Measurements from ENCODE around the gene HLA-E. TPM values are rescaled to one million over a fixed set of nuclear protein-coding genes. Genes with fewer than 3 reads are reported as not detected.

Gene HLA-E
- total RNA-seq = 896 TPM

DNA sequence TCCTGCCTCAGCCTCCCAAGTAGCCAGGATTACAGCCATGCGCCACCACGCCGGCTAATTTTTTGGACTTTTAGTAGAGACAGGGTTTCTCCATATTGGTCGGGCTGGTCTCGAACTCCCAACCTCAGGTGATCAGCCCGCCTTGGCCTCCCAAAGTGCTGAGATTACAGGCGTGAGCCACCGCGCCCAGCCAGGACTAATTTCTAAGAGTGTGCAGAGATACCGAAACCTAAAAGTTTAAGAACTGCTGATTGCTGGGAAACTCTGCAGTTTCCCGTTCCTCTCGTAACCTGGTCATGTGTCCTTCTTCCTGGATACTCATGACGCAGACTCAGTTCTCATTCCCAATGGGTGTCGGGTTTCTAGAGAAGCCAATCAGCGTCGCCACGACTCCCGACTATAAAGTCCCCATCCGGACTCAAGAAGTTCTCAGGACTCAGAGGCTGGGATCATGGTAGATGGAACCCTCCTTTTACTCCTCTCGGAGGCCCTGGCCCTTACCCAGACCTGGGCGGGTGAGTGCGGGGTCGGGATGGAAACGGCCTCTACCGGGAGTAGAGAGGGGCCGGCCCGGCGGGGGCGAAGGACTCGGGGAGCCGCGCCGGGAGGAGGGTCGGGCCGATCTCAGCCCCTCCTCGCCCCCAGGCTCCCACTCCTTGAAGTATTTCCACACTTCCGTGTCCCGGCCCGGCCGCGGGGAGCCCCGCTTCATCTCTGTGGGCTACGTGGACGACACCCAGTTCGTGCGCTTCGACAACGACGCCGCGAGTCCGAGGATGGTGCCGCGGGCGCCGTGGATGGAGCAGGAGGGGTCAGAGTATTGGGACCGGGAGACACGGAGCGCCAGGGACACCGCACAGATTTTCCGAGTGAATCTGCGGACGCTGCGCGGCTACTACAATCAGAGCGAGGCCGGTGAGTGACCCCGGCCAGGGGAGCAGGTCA lies at the start of gene HLA-E:
Gene HLA-E (plus strand): TSS at position 429 of the 945 bp plus-strand sequence. CDS start 23 bp downstream, at position 452.
- H3K27ac ChIP-seq = peak within 1 kb of the TSS; percentile 98 to 99
- intact Hi-C loops (cut with DNase I) = loop anchor here (2.0 to 10.0 kb wide), 6 partner anchors 27 to 425 kb away; partner anchors contain the start of genes GNL1, PRR3, TRIM26 and TUBB
- peak; percentile 90 to 99 for DNase-seq (ENCODE audit: low spot score in 2 of 2)

DNA sequence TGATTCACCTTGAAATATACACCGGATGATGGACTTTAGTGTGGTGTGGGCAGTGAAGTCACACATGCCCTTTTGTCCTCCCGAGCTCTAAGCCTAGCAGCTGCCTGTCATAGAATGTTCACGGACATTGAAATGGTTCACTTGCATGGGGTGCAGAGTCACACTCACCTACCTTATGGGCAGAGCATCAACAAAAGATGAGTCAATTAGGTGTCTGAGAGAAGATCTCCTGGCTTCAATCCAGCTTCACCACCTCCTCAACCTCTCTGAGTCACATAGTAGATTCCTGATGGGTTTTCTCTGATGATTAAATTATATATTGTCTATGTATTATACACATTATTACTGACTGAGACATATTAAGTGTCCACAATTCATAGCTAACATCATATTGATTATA lies 48.1 kb upstream of the HLA-E start:
- TF ChIP-seq, protein P1, sequence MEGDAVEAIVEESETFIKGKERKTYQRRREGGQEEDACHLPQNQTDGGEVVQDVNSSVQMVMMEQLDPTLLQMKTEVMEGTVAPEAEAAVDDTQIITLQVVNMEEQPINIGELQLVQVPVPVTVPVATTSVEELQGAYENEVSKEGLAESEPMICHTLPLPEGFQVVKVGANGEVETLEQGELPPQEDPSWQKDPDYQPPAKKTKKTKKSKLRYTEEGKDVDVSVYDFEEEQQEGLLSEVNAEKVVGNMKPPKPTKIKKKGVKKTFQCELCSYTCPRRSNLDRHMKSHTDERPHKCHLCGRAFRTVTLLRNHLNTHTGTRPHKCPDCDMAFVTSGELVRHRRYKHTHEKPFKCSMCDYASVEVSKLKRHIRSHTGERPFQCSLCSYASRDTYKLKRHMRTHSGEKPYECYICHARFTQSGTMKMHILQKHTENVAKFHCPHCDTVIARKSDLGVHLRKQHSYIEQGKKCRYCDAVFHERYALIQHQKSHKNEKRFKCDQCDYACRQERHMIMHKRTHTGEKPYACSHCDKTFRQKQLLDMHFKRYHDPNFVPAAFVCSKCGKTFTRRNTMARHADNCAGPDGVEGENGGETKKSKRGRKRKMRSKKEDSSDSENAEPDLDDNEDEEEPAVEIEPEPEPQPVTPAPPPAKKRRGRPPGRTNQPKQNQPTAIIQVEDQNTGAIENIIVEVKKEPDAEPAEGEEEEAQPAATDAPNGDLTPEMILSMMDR (IDR thresholded peaks at IDR 0.05) = no peak
- no peak for DNase-seq (ENCODE audit: low spot score in 2 of 2)
- Histone ChIP-seq H3K9me3 (no peaks in the 10 kb centered on the region), H3K27ac (no peak overlapping the region), H3K36me3 (no peaks in the 10 kb centered on the region), H3K4me1 (no peaks in the 10 kb centered on the region), H3K27me3 (peaks cover 5% of the 10 kb centered on the region), H3K4me3 (no peak overlapping the region)
- intact Hi-C loops (cut with DNase I) = no loop called here

More for the DNA sequence above, at the start of gene HLA-E:
- H3K9me3 ChIP-seq = no peaks in the 10 kb centered on the region
- H3K27me3 ChIP-seq = no peaks in the 10 kb centered on the region
- TF ChIP-seq, protein P1 (IDR thresholded peaks at IDR 0.05) = no peak
- H3K36me3 ChIP-seq = peaks cover 36 to 37% of the 10 kb centered on the region in 2 donors
- H3K4me3 ChIP-seq = peak within 1 kb of the TSS; percentile 91 to 97
- H3K4me1 ChIP-seq = peaks cover 6 to 14% of the 10 kb centered on the region in 2 donors

DNA sequence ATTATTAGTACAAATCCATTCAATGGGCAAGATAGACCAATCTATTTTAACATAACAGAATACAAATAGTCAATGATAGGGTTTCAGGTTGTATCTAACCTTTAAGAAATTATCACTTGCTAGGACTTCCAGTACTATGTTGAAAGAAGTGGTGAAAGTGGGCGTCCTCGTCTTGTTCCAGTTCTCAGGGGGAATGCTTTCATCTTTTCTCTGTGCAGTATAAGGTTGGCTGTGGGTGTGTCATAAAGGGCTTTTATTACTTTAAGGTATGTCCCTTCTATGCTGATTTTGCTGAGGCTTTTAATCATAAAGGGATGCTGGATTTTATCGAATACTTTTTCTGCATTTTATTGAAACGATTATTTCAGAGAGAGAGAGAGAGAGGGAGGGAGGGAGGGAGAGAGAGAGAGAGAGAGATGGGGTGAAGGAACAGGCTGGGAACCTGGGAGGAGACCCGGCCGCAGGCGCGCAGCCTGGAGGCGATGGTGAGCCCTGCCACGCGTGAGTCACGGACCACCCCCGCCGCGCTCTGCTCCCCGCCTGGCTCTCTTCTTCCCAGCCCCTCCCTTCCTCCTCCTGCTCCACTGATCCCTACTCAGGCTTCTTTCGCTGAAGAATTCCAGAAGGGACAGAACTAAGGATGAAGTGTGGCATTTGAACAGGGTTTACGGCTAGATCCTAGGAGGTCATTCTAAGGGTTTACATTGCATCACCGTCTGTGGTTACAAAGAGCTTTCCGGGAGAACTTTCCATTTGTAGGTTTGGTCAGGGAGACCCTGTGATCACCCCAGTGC lies 45.5 kb upstream of the HLA-E start:
- no peaks in the 10 kb centered on the region for H3K36me3 ChIP-seq
- H3K4me3 ChIP-seq = no peak overlapping the region
- TF ChIP-seq, protein P1 (IDR thresholded peaks at IDR 0.05) = no peak
- no peaks in the 10 kb centered on the region for H3K4me1 ChIP-seq
- H3K9me3 ChIP-seq = no peaks in the 10 kb centered on the region
- peaks cover 5% of the 10 kb centered on the region for H3K27me3 ChIP-seq
- intact Hi-C loops (cut with DNase I) = no loop called here
- DNase-seq (ENCODE audit: low spot score in 2 of 2) = no peak
- H3K27ac ChIP-seq = no peak overlapping the region

DNA sequence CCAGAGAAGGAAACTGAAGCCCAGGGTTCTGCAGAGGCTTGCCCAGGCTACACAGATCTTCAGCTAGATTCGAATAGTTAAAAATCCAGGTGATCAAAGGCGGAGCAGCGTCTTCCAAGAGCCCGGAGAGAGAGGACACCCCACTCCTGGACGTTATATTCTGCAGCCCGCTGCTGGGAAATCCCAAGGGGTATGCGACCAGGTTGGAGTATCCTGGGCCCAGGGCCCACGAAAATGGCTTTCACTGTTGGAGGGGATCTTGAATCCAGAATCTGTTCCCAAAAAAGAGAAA lies 44.9 kb upstream of the HLA-E start:
- peaks cover 5% of the 10 kb centered on the region for H3K27me3 ChIP-seq
- TF ChIP-seq, protein P1 (IDR thresholded peaks at IDR 0.05) = no peak
- intact Hi-C loops (cut with DNase I) = no loop called here
- DNase-seq (ENCODE audit: low spot score in 2 of 2) = no peak
- H3K27ac ChIP-seq = no peak overlapping the region
- H3K9me3 ChIP-seq = no peaks in the 10 kb centered on the region
- no peak overlapping the region for H3K4me3 ChIP-seq
- no peaks in the 10 kb centered on the region for H3K36me3 ChIP-seq
- H3K4me1 ChIP-seq = no peaks in the 10 kb centered on the region

DNA sequence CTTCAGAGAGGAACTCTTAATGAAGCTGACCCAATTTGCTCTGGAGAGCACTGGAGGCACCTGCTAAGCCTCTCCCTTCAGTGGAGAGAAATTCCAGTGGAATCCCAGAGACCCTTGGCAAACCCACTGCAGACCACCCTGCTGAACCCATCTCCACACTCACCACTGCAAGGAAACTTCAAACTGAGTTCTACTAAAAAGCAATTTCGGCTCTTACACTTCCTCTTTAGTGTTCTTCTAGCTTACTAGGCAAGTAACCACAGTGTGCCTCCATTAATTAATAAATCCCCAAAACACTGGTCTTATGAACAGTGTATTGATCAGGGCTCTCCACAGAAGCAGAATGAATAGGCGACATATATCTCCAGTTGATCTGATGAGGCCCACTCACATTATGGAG lies 43.0 kb upstream of the HLA-E start:
- Histone ChIP-seq H3K27me3 (no peaks in the 10 kb centered on the region), H3K4me1 (peaks cover 0 to 9% of the 10 kb centered on the region in 2 donors), H3K9me3 (no peaks in the 10 kb centered on the region), H3K4me3 (no peak overlapping the region), H3K36me3 (no peaks in the 10 kb centered on the region), H3K27ac (no peak overlapping the region)
- DNase-seq (ENCODE audit: low spot score in 2 of 2) = no peak
- TF ChIP-seq, protein P1 (IDR thresholded peaks at IDR 0.05) = no peak
- intact Hi-C loops (cut with DNase I) = no loop called here

Measured in ascending aorta (tissue), 2 donors.